Loucy (cell line): ENCODE data around the gene ATG7.

Experiments used
- H2AFZ ChIP-seq: fragments of 200-600 bp; sonication (generic); 2 replicates; pipeline ENCODE4 v1.6.0; 2016; ENCODE audit warnings: antibody characterized with exemption, mild to moderate bottlenecking, low read length, moderate library complexity
- H3F3A ChIP-seq: fragments of 200-600 bp; 2 replicates; pipeline ENCODE4 v1.6.0; 2016; ENCODE audit warnings: antibody characterized with exemption, low read depth, mild to moderate bottlenecking
- H3K27me3 ChIP-seq: fragments of 200-600 bp; sonication (generic); 2 replicates; pipeline ENCODE4 v1.6.1; 2014; ENCODE audit warnings: low read length, mild to moderate bottlenecking; ENCODE audit not compliant: insufficient read depth, poor library complexity, severe bottlenecking
- H3K36me3 ChIP-seq: fragments of 200-600 bp; sonication (generic); 2 replicates; pipeline ENCODE4 v1.6.1; 2016; ENCODE audit warnings: low read length; ENCODE audit not compliant: insufficient read depth
- H3K4me1 ChIP-seq: fragments of 200-600 bp; sonication (generic); 2 replicates; pipeline ENCODE4 v1.5.1; 2014; ENCODE audit warnings: low read length, mild to moderate bottlenecking; ENCODE audit not compliant: insufficient read depth, poor library complexity, severe bottlenecking
- H3K4me2 ChIP-seq: fragments of 200-600 bp; sonication (generic); 2 replicates; pipeline ENCODE4 v1.6.0; 2014; ENCODE audit warnings: antibody characterized with exemption, low read length, low read depth, mild to moderate bottlenecking; ENCODE audit not compliant: poor library complexity, severe bottlenecking
- H3K4me3 ChIP-seq: fragments of 200-600 bp; sonication (generic); 2 replicates; pipeline ENCODE4 v1.5.1; 2014; ENCODE audit warnings: low read length, mild to moderate bottlenecking, mixed read lengths; ENCODE audit not compliant: poor library complexity, severe bottlenecking
- H3K79me2 ChIP-seq: fragments of 200-600 bp; sonication (generic); 2 replicates; pipeline ENCODE4 v1.6.1; 2014; ENCODE audit warnings: low read length; ENCODE audit not compliant: insufficient read depth
- H3K9ac ChIP-seq: fragments of 200-600 bp; sonication (generic); 2 replicates; pipeline ENCODE4 v1.6.0; 2014; ENCODE audit warnings: mild to moderate bottlenecking, low read depth, low read length, moderate library complexity; ENCODE audit not compliant: poor library complexity, severe bottlenecking
- H3K9me2 ChIP-seq: fragments of 200-600 bp; sonication (generic); replicated peaks from 2 replicates; pipeline ENCODE4 v1.6.1; 2016; ENCODE audit warnings: low read depth, low read length, mixed read lengths
- H3K9me3 ChIP-seq: fragments of 200-600 bp; sonication (generic); 2 replicates; pipeline ENCODE4 v1.6.1; 2014; ENCODE audit warnings: mild to moderate bottlenecking, antibody characterized with exemption, low read length, low read depth; ENCODE audit not compliant: insufficient read depth
- H4K20me1 ChIP-seq: fragments of 200-600 bp; sonication (generic); 2 replicates; pipeline ENCODE4 v1.6.0; 2014; ENCODE audit warnings: antibody characterized with exemption, low read length, mild to moderate bottlenecking; ENCODE audit not compliant: insufficient read depth, poor library complexity, severe bottlenecking
- CTCF ChIP-seq: fragments of 200-600 bp; sonication (generic); conservative IDR thresholded peaks from 2 replicates; pipeline ENCODE4 v1.5.1; 2014; ENCODE audit warnings: mild to moderate bottlenecking, antibody characterized with exemption, low read length
- EZH2phosphoT487 ChIP-seq: fragments of 200-600 bp; IDR thresholded peaks from 2 replicates; pipeline ENCODE4 v1.6.1; 2018; ENCODE audit warnings: antibody characterized with exemption, mild to moderate bottlenecking, moderate library complexity, borderline replicate concordance

The ATG7 gene

GRCh38 chr3:11240496-11240895 lies 31.7 kb upstream of the ATG7 start:
- H3K36me3 ChIP-seq = no peaks in the 10 kb centered on the region
- no peaks in the 10 kb centered on the region for H3K27me3 ChIP-seq
- no peak overlapping the region for H3K4me3 ChIP-seq
- H3K4me2 ChIP-seq = no peak overlapping the region
- no peaks in the 10 kb centered on the region for H3K9me3 ChIP-seq
- H3K4me1 ChIP-seq = no peaks in the 10 kb centered on the region
- H3F3A ChIP-seq = no peaks in the 10 kb centered on the region
- no peak for TF ChIP-seq EZH2phosphoT487
- no peak for TF ChIP-seq CTCF
- no peaks in the 10 kb centered on the region for H3K79me2 ChIP-seq
- no peak overlapping the region for H3K9ac ChIP-seq
- no peaks in the 10 kb centered on the region for H4K20me1 ChIP-seq
- H2AFZ ChIP-seq = no peak overlapping the region
- H3K9me2 ChIP-seq = no peaks in the 10 kb centered on the region

GRCh38 chr3:11244121-11244677 lies 28.0 kb upstream of the ATG7 start:
- Histone ChIP-seq H2AFZ (no peak overlapping the region), H3F3A (no peaks in the 10 kb centered on the region)
- TF ChIP-seq CTCF (no peak), EZH2phosphoT487 (no peak)

GRCh38 chr3:11245276-11245675 lies 26.9 kb upstream of the ATG7 start:
- Histone ChIP-seq H3K4me3 (no peak overlapping the region), H3K36me3 (no peaks in the 10 kb centered on the region), H3K79me2 (no peaks in the 10 kb centered on the region), H3K4me1 (no peaks in the 10 kb centered on the region), H4K20me1 (no peaks in the 10 kb centered on the region), H3F3A (no peaks in the 10 kb centered on the region), H3K27me3 (no peaks in the 10 kb centered on the region), H3K9me2 (no peaks in the 10 kb centered on the region), H3K9me3 (no peaks in the 10 kb centered on the region), H3K4me2 (no peak overlapping the region), H2AFZ (no peak overlapping the region), H3K9ac (no peak overlapping the region)
- TF ChIP-seq EZH2phosphoT487 = no peak
- no peak for TF ChIP-seq CTCF

More at GRCh38 chr3:11244121-11244677, 28.0 kb upstream of the ATG7 start:
- H3K9me2 ChIP-seq = no peaks in the 10 kb centered on the region
- H3K9me3 ChIP-seq = no peaks in the 10 kb centered on the region
- H3K4me3 ChIP-seq = no peak overlapping the region
- no peak overlapping the region for H3K9ac ChIP-seq
- H3K4me1 ChIP-seq = no peaks in the 10 kb centered on the region
- H3K79me2 ChIP-seq = no peaks in the 10 kb centered on the region
- H3K4me2 ChIP-seq = no peak overlapping the region
- H3K36me3 ChIP-seq = no peaks in the 10 kb centered on the region
- no peaks in the 10 kb centered on the region for H4K20me1 ChIP-seq
- no peaks in the 10 kb centered on the region for H3K27me3 ChIP-seq
